ENCODE results near the gene HTR1A.

- TF ChIP-seq CTCF (conservative IDR thresholded peaks at IDR 0.05): no peak
- TF ChIP-seq ZFX (IDR thresholded peaks at IDR 0.05): no peak
Measured at GRCh38 chr5:63953217-63953616, 9.0 kb downstream of the HTR1A start.
